GM23248 (cell line): ENCODE data around the gene VSIG2.

Source experiments
- EZH2 ChIP-seq: fragments of 200-600 bp; sonication (generic); IDR thresholded peaks from 2 replicates; pipeline ENCODE4 v1.6.1; 2018; ENCODE audit warnings: antibody characterized with exemption, mild to moderate bottlenecking; ENCODE audit not compliant: insufficient read depth, poor library complexity, severe bottlenecking
- EZH2phosphoT487 ChIP-seq: fragments of 200-600 bp; sonication (generic); IDR thresholded peaks from 2 replicates; pipeline ENCODE4 v1.6.1; 2018; ENCODE audit warnings: antibody characterized with exemption, moderate library complexity, mild to moderate bottlenecking, low read depth; ENCODE audit not compliant: insufficient read depth

GRCh38 chr11:124737638-124738305 is 14.3 kb downstream of the VSIG2 start:
- TF ChIP-seq EZH2 (no peak), EZH2phosphoT487 (no peak)
